GM19035 (cell line): ENCODE results near the gene SFPQ.
"Not testable (repeated sequence)": the region's sequence is repeated elsewhere in the genome, so short reads cannot be mapped to it uniquely, and the experiment has no call there.

Source experiments
- ATAC-seq: cut with Tn5 transposase; IDR thresholded peaks from one replicate; pipeline ENCODE4 v1.9.1; 2021; ENCODE audit not compliant: unreplicated experiment

The SFPQ gene

GRCh38 chr1:35192853-35193664 lies at the start of gene SFPQ:
Gene SFPQ (minus strand): TSS chr1:35193145. CDS start chr1:35193049, 96 bp downstream.
- peak; percentile 91 for ATAC-seq

- ATAC-seq = not testable (repeated sequence)
Observed at GRCh38 chr1:35236772-35237171, 43.8 kb upstream of the SFPQ start.

- no peak for ATAC-seq
Observed at GRCh38 chr1:35231287-35231686, 38.3 kb upstream of the SFPQ start.

GRCh38 chr1:35229587-35230360 lies 36.8 kb upstream of the SFPQ start:
- no peak for ATAC-seq

- ATAC-seq = no peak
Observed at GRCh38 chr1:35226546-35226945, 33.6 kb upstream of the SFPQ start.

- no peak for ATAC-seq
Observed at GRCh38 chr1:35223084-35223630, 30.2 kb upstream of the SFPQ start.

GRCh38 chr1:35222322-35223083 lies 29.6 kb upstream of the SFPQ start:
- no peak for ATAC-seq

GRCh38 chr1:35220976-35221375 lies 28.0 kb upstream of the SFPQ start:
- ATAC-seq = no peak

- no peak for ATAC-seq
Observed at GRCh38 chr1:35215346-35215745, 22.4 kb upstream of the SFPQ start.

GRCh38 chr1:35211120-35211414 lies 18.1 kb upstream of the SFPQ start:
- no peak for ATAC-seq

- ATAC-seq = no peak
Observed at GRCh38 chr1:35210321-35211119, 17.6 kb upstream of the SFPQ start.

- ATAC-seq = no peak
Observed at GRCh38 chr1:35203295-35203694, 10.3 kb upstream of the SFPQ start.

GRCh38 chr1:35202048-35202719 lies 9.2 kb upstream of the SFPQ start:
- no peak for ATAC-seq

GRCh38 chr1:35201631-35202030 lies 8.7 kb upstream of the SFPQ start:
- ATAC-seq = no peak

GRCh38 chr1:35192056-35192852 lies 691 bp downstream of the SFPQ start:
- ATAC-seq = peak; percentile 46

- ATAC-seq = no peak
Observed at GRCh38 chr1:35191429-35192055, 1.4 kb downstream of the SFPQ start.

GRCh38 chr1:35190784-35191183 lies 2.2 kb downstream of the SFPQ start:
- ATAC-seq = no peak

GRCh38 chr1:35188578-35189392 lies 4.2 kb downstream of the SFPQ start:
- no peak for ATAC-seq
